Panc1 (cell line): ENCODE results near the gene GRID2.

Experiments used
- POLR2AphosphoS5 ChIP-seq: IDR thresholded peaks from 2 replicates; pipeline ENCODE4 v1.6.1; 2012; ENCODE audit warnings: mild to moderate bottlenecking, low read depth, low read length, moderate library complexity
- SIN3A ChIP-seq: IDR thresholded peaks from 2 replicates; pipeline ENCODE4 v1.6.1; 2012; ENCODE audit warnings: low read depth, mild to moderate bottlenecking, low read length, moderate library complexity, borderline replicate concordance; ENCODE audit not compliant: insufficient read depth
- TCF7L2 ChIP-seq: IDR thresholded peaks from 2 replicates; pipeline ENCODE4 v1.6.1; 2011; ENCODE audit warnings: mild to moderate bottlenecking, low read depth, low read length, inconsistent platforms
- TF ChIP-seq, protein P1 (sequence below): fragments of 450-650 bp; IDR thresholded peaks from 2 replicates; pipeline ENCODE4 v1.5.1; 2017; ENCODE audit warnings: mild to moderate bottlenecking
- TF ChIP-seq, protein P2 (sequence below), 2 experiments: IDR thresholded peaks; 2 replicates each; pipeline ENCODE4 v1.6.1; 2011 to 2012; ENCODE audit warnings: low read depth in 2 of 2, control low read depth in 1 of 2, low read length in 1 of 2, mild to moderate bottlenecking in 1 of 2, moderate library complexity in 1 of 2; ENCODE audit not compliant: insufficient read depth in 1 of 2

DNA sequence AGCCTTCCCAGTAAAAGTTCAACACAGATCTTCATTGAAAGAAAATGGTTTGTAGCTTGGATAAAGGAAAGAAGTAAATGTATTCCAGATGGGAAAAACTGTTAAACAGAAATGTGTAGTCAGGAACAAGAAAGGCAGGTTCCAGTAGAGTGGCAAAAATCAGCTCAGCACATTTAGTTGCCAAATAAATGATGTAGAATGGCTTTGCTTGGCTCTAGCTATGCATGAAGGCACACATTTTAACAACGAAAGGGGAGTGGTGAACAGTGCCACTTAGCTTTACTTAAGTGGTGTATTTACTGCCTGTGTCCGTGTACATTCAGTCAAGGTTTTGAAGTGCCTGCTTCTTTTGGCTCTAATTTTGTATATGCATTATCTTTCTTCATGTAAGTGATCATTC, 880.3 kb downstream of the GRID2 start:
- TF ChIP-seq, protein P1, sequence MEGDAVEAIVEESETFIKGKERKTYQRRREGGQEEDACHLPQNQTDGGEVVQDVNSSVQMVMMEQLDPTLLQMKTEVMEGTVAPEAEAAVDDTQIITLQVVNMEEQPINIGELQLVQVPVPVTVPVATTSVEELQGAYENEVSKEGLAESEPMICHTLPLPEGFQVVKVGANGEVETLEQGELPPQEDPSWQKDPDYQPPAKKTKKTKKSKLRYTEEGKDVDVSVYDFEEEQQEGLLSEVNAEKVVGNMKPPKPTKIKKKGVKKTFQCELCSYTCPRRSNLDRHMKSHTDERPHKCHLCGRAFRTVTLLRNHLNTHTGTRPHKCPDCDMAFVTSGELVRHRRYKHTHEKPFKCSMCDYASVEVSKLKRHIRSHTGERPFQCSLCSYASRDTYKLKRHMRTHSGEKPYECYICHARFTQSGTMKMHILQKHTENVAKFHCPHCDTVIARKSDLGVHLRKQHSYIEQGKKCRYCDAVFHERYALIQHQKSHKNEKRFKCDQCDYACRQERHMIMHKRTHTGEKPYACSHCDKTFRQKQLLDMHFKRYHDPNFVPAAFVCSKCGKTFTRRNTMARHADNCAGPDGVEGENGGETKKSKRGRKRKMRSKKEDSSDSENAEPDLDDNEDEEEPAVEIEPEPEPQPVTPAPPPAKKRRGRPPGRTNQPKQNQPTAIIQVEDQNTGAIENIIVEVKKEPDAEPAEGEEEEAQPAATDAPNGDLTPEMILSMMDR = no peak
- no peak for TF ChIP-seq POLR2AphosphoS5
- no peak for TF ChIP-seq TCF7L2
- TF ChIP-seq, protein P2, sequence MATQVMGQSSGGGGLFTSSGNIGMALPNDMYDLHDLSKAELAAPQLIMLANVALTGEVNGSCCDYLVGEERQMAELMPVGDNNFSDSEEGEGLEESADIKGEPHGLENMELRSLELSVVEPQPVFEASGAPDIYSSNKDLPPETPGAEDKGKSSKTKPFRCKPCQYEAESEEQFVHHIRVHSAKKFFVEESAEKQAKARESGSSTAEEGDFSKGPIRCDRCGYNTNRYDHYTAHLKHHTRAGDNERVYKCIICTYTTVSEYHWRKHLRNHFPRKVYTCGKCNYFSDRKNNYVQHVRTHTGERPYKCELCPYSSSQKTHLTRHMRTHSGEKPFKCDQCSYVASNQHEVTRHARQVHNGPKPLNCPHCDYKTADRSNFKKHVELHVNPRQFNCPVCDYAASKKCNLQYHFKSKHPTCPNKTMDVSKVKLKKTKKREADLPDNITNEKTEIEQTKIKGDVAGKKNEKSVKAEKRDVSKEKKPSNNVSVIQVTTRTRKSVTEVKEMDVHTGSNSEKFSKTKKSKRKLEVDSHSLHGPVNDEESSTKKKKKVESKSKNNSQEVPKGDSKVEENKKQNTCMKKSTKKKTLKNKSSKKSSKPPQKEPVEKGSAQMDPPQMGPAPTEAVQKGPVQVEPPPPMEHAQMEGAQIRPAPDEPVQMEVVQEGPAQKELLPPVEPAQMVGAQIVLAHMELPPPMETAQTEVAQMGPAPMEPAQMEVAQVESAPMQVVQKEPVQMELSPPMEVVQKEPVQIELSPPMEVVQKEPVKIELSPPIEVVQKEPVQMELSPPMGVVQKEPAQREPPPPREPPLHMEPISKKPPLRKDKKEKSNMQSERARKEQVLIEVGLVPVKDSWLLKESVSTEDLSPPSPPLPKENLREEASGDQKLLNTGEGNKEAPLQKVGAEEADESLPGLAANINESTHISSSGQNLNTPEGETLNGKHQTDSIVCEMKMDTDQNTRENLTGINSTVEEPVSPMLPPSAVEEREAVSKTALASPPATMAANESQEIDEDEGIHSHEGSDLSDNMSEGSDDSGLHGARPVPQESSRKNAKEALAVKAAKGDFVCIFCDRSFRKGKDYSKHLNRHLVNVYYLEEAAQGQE (IDR thresholded peaks at IDR 0.05; ENCODE audit: insufficient read depth in 1 of 2, low read depth in 2 of 2, low read length in 1 of 2) = no peak
- TF ChIP-seq SIN3A = no peak
